ENCODE data around the gene PNPT1.

PNPT1 gene

GRCh38 chr2:55611997-55612396 is 81.6 kb downstream of the PNPT1 start:
- no peak for DNase-seq (ENCODE audit: low spot score)
- in situ Hi-C loops (cut with MboI; ENCODE audit: low sequenced_read_pairs, unreplicated experiment) = no loop called here
- no peak for TF ChIP-seq CTCF (IDR thresholded peaks at IDR 0.05; ENCODE audit: borderline replicate concordance, control extremely low read depth, extremely low read depth, insufficient read depth, missing control alignments)

GRCh38 chr2:55610954-55611743 is 82.5 kb downstream of the PNPT1 start:
- in situ Hi-C loops (cut with MboI; ENCODE audit: low sequenced_read_pairs, unreplicated experiment) = no loop called here
- DNase-seq (ENCODE audit: low spot score) = no peak
- no peak for TF ChIP-seq CTCF (IDR thresholded peaks at IDR 0.05; ENCODE audit: borderline replicate concordance, control extremely low read depth, extremely low read depth, insufficient read depth, missing control alignments)

- in situ Hi-C loops (cut with MboI; ENCODE audit: low sequenced_read_pairs, unreplicated experiment) = no loop called here
- no peak for TF ChIP-seq CTCF (IDR thresholded peaks at IDR 0.05; ENCODE audit: borderline replicate concordance, control extremely low read depth, extremely low read depth, insufficient read depth, missing control alignments)
- no peak for DNase-seq (ENCODE audit: low spot score)
Measured at GRCh38 chr2:55609938-55610578, 83.6 kb downstream of the PNPT1 start.

DNA sequence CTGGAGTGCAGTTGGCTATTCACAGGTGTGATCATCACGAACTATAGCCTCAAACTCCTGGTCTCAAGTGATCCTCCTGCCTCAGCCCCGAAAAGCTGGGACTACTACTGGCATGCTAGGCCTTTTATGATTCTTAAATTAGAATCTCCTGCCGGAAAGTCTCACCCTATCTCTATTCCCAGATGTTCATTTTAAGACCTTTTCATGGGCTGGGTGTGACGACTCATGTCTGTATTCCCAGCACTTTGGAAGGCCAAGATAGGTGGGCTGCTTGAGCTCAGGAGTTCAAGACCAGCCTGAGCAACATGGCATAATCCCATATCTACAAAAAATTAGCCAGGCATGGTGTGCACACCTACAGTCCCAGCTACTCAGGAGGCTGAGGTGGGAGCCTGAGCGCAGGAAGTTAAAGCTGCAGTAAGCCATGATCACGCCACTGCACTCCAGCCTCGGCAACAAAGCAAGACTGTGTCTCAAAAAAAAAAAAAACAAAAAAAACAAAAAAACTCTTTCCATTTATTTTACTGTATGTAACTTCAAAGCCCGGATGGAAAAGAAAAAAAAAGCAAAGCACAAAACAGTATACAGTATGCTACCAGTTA is 84.3 kb downstream of the PNPT1 start:
- no peak for DNase-seq (ENCODE audit: low spot score)
- TF ChIP-seq CTCF (IDR thresholded peaks at IDR 0.05; ENCODE audit: borderline replicate concordance, control extremely low read depth, extremely low read depth, insufficient read depth, missing control alignments) = no peak
- in situ Hi-C loops (cut with MboI; ENCODE audit: low sequenced_read_pairs, unreplicated experiment) = no loop called here

GRCh38 chr2:55607717-55608116 is 85.9 kb downstream of the PNPT1 start:
- in situ Hi-C loops (cut with MboI; ENCODE audit: low sequenced_read_pairs, unreplicated experiment) = no loop called here
- DNase-seq (ENCODE audit: low spot score) = no peak
- no peak for TF ChIP-seq CTCF (IDR thresholded peaks at IDR 0.05; ENCODE audit: borderline replicate concordance, control extremely low read depth, extremely low read depth, insufficient read depth, missing control alignments)

DNA sequence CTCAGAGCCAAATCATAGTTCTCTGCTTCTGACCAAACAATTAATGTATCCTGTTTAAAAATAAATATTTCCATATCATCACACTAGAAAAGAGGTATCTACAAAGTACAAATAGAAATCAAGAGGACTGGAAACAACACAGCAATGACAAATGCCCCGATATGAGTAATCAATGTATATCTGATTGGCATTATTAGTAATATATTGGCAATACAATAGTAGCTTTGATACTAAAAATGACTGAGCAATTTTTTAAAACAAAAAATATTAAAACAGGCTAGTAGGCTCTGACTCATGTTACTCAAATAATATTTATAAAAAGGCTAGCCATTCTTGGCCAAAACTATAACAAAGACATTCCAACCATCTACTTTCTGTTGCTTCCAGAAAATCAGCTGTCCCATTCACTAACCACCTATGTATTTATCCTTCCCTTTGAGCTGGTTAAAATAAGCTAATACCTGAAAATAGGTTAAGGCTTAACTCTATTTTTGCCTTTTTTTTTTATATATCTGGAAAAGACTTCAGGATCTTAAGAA is 89.5 kb downstream of the PNPT1 start:
- DNase-seq (ENCODE audit: low spot score) = no peak
- in situ Hi-C loops (cut with MboI; ENCODE audit: low sequenced_read_pairs, unreplicated experiment) = no loop called here
- no peak for TF ChIP-seq CTCF (IDR thresholded peaks at IDR 0.05; ENCODE audit: borderline replicate concordance, control extremely low read depth, extremely low read depth, insufficient read depth, missing control alignments)
